ENCODE results near the gene NUPR1.

NUPR1 gene

DNA sequence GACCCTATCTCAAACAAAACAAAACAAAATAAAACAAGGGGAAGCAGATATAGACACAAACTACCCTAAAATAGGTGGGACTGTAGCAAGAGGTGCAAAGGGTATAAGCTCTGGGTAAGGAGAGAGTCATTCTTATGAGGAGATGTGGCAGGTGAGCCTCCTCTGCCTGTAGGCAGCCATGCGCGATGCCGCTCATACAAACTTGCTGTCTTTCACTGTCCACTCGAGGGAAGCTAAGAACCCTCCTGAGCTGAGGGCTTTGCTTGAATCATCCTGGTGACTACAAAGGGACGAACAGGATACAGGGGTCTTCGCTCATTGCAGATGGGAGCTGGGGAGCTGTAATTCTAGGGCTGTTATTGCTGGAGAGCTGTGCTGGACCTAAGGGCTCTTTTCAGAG, 17.3 kb downstream of the NUPR1 start:
- no peak for DNase-seq (ENCODE audit: low read depth)
- no peak overlapping the region for H3K9ac ChIP-seq (ENCODE audit: low read length)
- peaks cover 9% of the 10 kb centered on the region for H3K4me1 ChIP-seq (ENCODE audit: control insufficient read depth, insufficient read depth, low read length)
- H3K27me3 ChIP-seq (replicated peaks; ENCODE audit: control insufficient read depth, insufficient read depth, low read length) = no peaks in the 10 kb centered on the region
- H3K4me3 ChIP-seq (ENCODE audit: low read length) = no peak overlapping the region
- H3K36me3 ChIP-seq (ENCODE audit: control insufficient read depth, insufficient read depth, low read length, severe bottlenecking) = no peaks in the 10 kb centered on the region
- H3K9me3 ChIP-seq (ENCODE audit: control insufficient read depth, low read length) = no peaks in the 10 kb centered on the region

DNA sequence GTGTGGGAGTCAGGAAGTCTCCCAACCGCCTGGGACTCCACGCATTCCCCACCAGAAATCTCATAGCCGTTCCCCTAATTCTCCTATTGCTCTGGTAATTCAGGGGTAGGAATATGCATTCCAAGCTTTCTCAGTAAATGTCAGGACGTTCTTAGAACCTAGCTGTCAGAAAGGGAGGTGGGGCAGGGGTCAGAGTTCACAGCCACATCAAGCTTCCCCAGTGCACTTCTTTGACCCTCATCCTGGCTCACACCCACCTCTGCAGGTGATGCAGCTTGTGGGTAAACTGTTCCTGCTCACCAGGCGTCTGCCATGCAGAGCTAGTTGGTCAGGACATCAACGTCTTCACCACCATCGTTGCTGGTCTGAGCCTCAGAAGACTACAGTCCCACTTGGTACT, 18.1 kb downstream of the NUPR1 start:
- H3K4me1 ChIP-seq (ENCODE audit: control insufficient read depth, insufficient read depth, low read length) = peaks cover 9% of the 10 kb centered on the region
- no peak for DNase-seq (ENCODE audit: low read depth)
- H3K4me3 ChIP-seq (ENCODE audit: low read length) = no peak overlapping the region

DNA sequence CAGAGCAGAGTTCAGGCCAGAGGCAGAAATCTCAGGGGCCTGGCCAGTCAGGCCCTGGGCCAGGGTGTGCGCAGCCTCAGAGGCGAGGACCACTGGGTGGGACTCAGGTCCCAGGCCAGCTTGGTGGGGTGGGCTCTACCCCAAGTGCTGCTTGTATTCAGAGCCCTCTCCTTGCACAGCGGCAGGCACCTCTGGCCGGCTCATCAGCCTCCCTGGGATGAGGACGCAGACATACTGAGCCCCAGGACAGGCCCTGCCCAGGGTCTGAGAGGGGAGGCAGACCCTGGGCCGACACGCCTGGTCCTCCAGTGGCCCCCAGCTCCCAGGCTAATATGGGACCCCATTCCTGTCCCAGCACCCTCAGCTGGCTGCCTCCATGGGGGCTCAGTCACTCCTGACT, 24.5 kb downstream of the NUPR1 start:
- Histone ChIP-seq H3K27me3 (replicated peaks; ENCODE audit: control insufficient read depth, insufficient read depth, low read length) (peaks cover 4% of the 10 kb centered on the region), H3K36me3 (ENCODE audit: control insufficient read depth, insufficient read depth, low read length, severe bottlenecking) (no peaks in the 10 kb centered on the region), H3K9me3 (ENCODE audit: control insufficient read depth, low read length) (no peaks in the 10 kb centered on the region), H3K4me3 (ENCODE audit: low read length) (no peak overlapping the region), H3K4me1 (ENCODE audit: control insufficient read depth, insufficient read depth, low read length) (no peaks in the 10 kb centered on the region), H3K9ac (ENCODE audit: low read length) (no peak overlapping the region)
- no peak for DNase-seq (ENCODE audit: low read depth)

More for the DNA sequence above, 18.1 kb downstream of the NUPR1 start:
- no peaks in the 10 kb centered on the region for H3K9me3 ChIP-seq (ENCODE audit: control insufficient read depth, low read length)
- H3K27me3 ChIP-seq (replicated peaks; ENCODE audit: control insufficient read depth, insufficient read depth, low read length) = no peaks in the 10 kb centered on the region
- H3K36me3 ChIP-seq (ENCODE audit: control insufficient read depth, insufficient read depth, low read length, severe bottlenecking) = no peaks in the 10 kb centered on the region
- H3K9ac ChIP-seq (ENCODE audit: low read length) = no peak overlapping the region

DNA sequence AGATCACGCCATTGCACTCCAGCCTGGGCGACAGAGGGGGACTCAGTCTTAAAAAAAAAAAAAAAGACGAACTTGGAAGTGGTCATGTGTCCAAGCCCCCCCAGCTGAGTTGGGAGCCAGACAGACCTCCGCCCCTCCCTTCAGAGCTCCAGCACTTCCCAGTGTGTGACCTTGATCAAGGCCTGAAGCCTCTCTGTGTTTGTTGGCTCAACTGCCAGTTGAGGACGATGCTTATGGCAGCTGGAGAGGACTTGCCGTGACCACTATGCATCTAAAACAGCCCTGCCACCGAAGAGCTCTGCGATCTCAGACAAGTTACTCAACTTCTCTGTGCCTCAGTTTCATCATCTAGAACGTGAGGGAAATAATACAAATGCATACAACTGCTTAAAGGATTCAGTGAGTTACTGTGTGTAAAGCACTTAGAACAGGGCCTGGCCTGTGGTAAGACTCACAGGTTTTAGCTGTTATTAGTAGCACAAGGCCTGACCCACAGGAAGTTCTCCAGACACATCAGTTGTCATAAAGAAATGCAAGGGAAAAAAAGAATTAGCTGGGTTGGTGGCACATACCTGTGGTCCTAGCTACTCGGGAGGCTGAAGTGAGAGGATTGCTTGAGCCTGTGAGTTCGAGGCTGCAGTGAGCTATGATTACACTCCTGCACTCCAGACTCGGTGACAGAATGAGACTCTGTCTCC, 25.1 kb downstream of the NUPR1 start:
- H3K36me3 ChIP-seq (ENCODE audit: control insufficient read depth, insufficient read depth, low read length, severe bottlenecking) = no peaks in the 10 kb centered on the region
- no peak overlapping the region for H3K4me3 ChIP-seq (ENCODE audit: low read length)
- no peak overlapping the region for H3K9ac ChIP-seq (ENCODE audit: low read length)
- no peak for DNase-seq (ENCODE audit: low read depth)
- no peaks in the 10 kb centered on the region for H3K4me1 ChIP-seq (ENCODE audit: control insufficient read depth, insufficient read depth, low read length)
- H3K9me3 ChIP-seq (ENCODE audit: control insufficient read depth, low read length) = no peaks in the 10 kb centered on the region
- peaks cover 4% of the 10 kb centered on the region for H3K27me3 ChIP-seq (replicated peaks; ENCODE audit: control insufficient read depth, insufficient read depth, low read length)

GRCh38 chr16:28511801-28512789, 26.7 kb downstream of the NUPR1 start:
- Histone ChIP-seq H3K27me3 (replicated peaks; ENCODE audit: control insufficient read depth, insufficient read depth, low read length) (peaks cover 4% of the 10 kb centered on the region), H3K9ac (ENCODE audit: low read length) (no peak overlapping the region), H3K4me1 (ENCODE audit: control insufficient read depth, insufficient read depth, low read length) (no peaks in the 10 kb centered on the region), H3K36me3 (ENCODE audit: control insufficient read depth, insufficient read depth, low read length, severe bottlenecking) (no peaks in the 10 kb centered on the region), H3K4me3 (ENCODE audit: low read length) (no peak overlapping the region), H3K9me3 (ENCODE audit: control insufficient read depth, low read length) (no peaks in the 10 kb centered on the region)
- no peak for DNase-seq (ENCODE audit: low read depth)

DNA sequence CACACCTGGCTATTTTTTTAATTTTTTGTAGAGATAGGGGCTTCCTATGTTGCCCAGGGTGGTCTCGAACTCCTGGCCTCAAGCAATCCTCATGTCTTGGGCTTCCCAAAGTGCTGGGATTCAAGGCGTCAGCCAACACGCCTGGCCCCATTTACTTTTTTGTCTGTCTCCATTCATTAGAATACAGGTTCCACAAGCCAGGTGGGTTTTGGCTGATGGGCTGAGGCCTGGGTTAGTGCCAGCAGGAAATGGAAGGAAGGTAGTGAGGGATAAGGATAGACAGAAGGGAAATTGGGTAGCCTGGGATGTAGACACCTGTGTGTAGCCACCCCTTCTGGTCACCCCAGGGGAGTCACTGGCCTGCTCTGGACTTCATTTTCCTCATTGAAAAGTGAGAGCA, 27.7 kb downstream of the NUPR1 start:
- DNase-seq (ENCODE audit: low read depth) = no peak
- Histone ChIP-seq H3K4me3 (ENCODE audit: low read length) (no peak overlapping the region), H3K9ac (ENCODE audit: low read length) (no peak overlapping the region), H3K9me3 (ENCODE audit: control insufficient read depth, low read length) (no peaks in the 10 kb centered on the region), H3K4me1 (ENCODE audit: control insufficient read depth, insufficient read depth, low read length) (peaks cover 5% of the 10 kb centered on the region), H3K36me3 (ENCODE audit: control insufficient read depth, insufficient read depth, low read length, severe bottlenecking) (no peaks in the 10 kb centered on the region), H3K27me3 (replicated peaks; ENCODE audit: control insufficient read depth, insufficient read depth, low read length) (peaks cover 4% of the 10 kb centered on the region)

GRCh38 chr16:28505489-28506137, 33.2 kb downstream of the NUPR1 start:
- Histone ChIP-seq H3K4me3 (ENCODE audit: low read length) (no peak overlapping the region), H3K4me1 (ENCODE audit: control insufficient read depth, insufficient read depth, low read length) (peaks cover 10% of the 10 kb centered on the region), H3K36me3 (ENCODE audit: control insufficient read depth, insufficient read depth, low read length, severe bottlenecking) (no peaks in the 10 kb centered on the region), H3K9me3 (ENCODE audit: control insufficient read depth, low read length) (no peaks in the 10 kb centered on the region), H3K9ac (ENCODE audit: low read length) (no peak overlapping the region), H3K27me3 (replicated peaks; ENCODE audit: control insufficient read depth, insufficient read depth, low read length) (peaks cover 27% of the 10 kb centered on the region)
- DNase-seq (ENCODE audit: low read depth) = no peak

- Histone ChIP-seq H3K9me3 (ENCODE audit: control insufficient read depth, low read length) (no peaks in the 10 kb centered on the region), H3K9ac (ENCODE audit: low read length) (no peak overlapping the region), H3K4me3 (ENCODE audit: low read length) (no peak overlapping the region), H3K27me3 (replicated peaks; ENCODE audit: control insufficient read depth, insufficient read depth, low read length) (peaks cover 30% of the 10 kb centered on the region), H3K4me1 (ENCODE audit: control insufficient read depth, insufficient read depth, low read length) (peaks cover 10% of the 10 kb centered on the region), H3K36me3 (ENCODE audit: control insufficient read depth, insufficient read depth, low read length, severe bottlenecking) (no peaks in the 10 kb centered on the region)
- DNase-seq (ENCODE audit: low read depth) = no peak
These were observed 33.9 kb downstream of the NUPR1 start for GRCh38 chr16:28504707-28505404.

DNA sequence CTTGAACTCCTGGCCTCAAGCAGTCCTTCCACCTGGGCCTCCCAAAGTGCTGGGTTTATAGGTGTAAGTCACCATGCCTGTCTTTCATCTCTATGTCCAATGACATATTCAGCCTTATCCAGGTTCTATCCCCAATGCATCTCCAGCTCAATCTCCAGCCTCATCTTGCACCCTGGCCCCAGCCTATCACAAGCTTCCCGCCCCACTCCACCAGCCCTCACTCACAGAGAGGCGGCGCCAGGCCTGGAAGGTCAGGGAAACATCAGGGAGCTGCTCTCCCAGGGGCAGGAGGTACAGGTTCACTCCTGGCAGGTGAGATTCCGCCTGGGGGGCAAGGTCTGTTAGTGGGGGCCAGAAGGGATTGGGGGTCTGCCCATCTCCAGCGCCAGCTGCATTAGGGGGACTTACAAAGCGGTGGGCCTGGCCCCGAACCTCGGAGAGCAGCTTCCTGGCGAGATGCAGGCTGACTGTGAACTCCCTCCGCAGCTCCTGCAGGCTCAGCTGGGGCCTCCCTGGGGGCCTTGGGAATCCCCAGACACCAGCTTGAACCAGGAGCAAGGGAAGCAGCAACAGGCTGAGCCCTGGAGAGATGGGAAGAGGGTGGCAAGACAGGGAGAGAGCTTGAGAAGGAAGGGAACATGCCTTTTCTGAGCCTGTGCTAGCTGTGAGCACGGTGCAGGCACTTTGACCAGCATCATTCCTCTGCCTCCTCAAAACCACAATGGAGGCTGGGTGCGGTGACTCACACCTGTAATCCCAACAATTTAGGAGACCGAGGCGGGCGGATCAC, 35.1 kb downstream of the NUPR1 start:
- no peaks in the 10 kb centered on the region for H3K9me3 ChIP-seq (ENCODE audit: control insufficient read depth, low read length)
- no peaks in the 10 kb centered on the region for H3K36me3 ChIP-seq (ENCODE audit: control insufficient read depth, insufficient read depth, low read length, severe bottlenecking)
- no peak overlapping the region for H3K9ac ChIP-seq (ENCODE audit: low read length)
- H3K27me3 ChIP-seq (replicated peaks; ENCODE audit: control insufficient read depth, insufficient read depth, low read length) = peaks cover 36% of the 10 kb centered on the region
- H3K4me1 ChIP-seq (ENCODE audit: control insufficient read depth, insufficient read depth, low read length) = peaks cover 10% of the 10 kb centered on the region
- DNase-seq (ENCODE audit: low read depth) = no peak
- no peak overlapping the region for H3K4me3 ChIP-seq (ENCODE audit: low read length)

DNA sequence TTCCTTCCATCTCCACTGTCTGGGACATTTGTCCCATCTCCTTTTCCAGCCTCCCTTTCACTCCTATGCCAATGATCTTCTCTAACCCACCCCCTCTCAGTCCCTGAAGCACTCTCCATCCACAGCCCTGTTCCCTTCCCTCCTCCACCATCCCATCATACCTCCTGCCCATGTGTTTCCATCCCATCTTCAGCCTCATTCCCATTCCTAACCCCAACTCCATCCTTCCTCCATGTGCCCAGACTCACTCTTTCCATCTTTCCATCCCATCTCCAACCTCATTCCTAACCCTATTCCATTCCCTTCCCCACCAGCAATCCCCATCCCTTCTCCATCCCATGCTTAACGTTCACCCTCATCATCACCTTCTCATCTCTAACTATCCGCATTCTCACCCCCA, 36.5 kb downstream of the NUPR1 start:
- no peaks in the 10 kb centered on the region for H3K9me3 ChIP-seq (ENCODE audit: control insufficient read depth, low read length)
- DNase-seq (ENCODE audit: low read depth) = no peak
- H3K9ac ChIP-seq (ENCODE audit: low read length) = no peak overlapping the region
- H3K4me1 ChIP-seq (ENCODE audit: control insufficient read depth, insufficient read depth, low read length) = peaks cover 10% of the 10 kb centered on the region
- no peaks in the 10 kb centered on the region for H3K36me3 ChIP-seq (ENCODE audit: control insufficient read depth, insufficient read depth, low read length, severe bottlenecking)
- no peak overlapping the region for H3K4me3 ChIP-seq (ENCODE audit: low read length)
- peaks cover 40% of the 10 kb centered on the region for H3K27me3 ChIP-seq (replicated peaks; ENCODE audit: control insufficient read depth, insufficient read depth, low read length)

All from adipocyte (in vitro differentiated cells).